Heart right ventricle (tissue), 16 donors: Measurements from ENCODE around the gene DGKH. TPM values are rescaled to one million over a fixed set of nuclear protein-coding genes. Genes with fewer than 3 reads are reported as not detected.

ENCODE experiments used
- ATAC-seq, 8 donors: fragments of 200-7000 bp; cut with Tn5 transposase; one replicate each; pipeline ENCODE4 v1.9.1; 2020; ENCODE audit warnings: mild to moderate bottlenecking in 8 of 8, moderate library complexity in 8 of 8, moderate number of reproducible peaks in 1 of 8
- DNase-seq, 2 donors: peaks; one replicate each; pipeline ENCODE4 v3.0.0-alpha.2; 2020
- H3K27ac ChIP-seq, 10 donors: fragments of 200-600 bp; sonication (generic) in 2 of 10; one replicate each; pipeline versions ENCODE4 v1.5.0 to v1.8.0; 2020 to 2022; ENCODE audit warnings: mild to moderate bottlenecking in 3 of 10
- H3K27me3 ChIP-seq, 7 donors: fragments of 200-600 bp; one replicate each; pipeline ENCODE4 v1.8.0; 2021 to 2022; ENCODE audit warnings: mild to moderate bottlenecking in 2 of 7
- H3K36me3 ChIP-seq, 9 donors: fragments of 200-600 bp; sonication (generic) in 1 of 9; one replicate each; pipeline versions ENCODE4 v1.5.0 to v1.8.0; 2020 to 2022; ENCODE audit warnings: mild to moderate bottlenecking in 2 of 9
- H3K4me1 ChIP-seq, 9 donors: fragments of 200-600 bp; sonication (generic) in 1 of 9; one replicate each; pipeline versions ENCODE4 v1.5.0 to v1.8.0; 2020 to 2022; ENCODE audit warnings: mild to moderate bottlenecking in 4 of 9
- H3K4me3 ChIP-seq, 10 donors: fragments of 200-600 bp; sonication (generic) in 2 of 10; one replicate each; pipeline versions ENCODE4 v1.5.0 to v1.8.0; 2020 to 2022; ENCODE audit warnings: mild to moderate bottlenecking in 7 of 10, moderate library complexity in 2 of 10
- H3K9me3 ChIP-seq, 11 donors: fragments of 200-600 bp in 10 of 11; sonication (generic) in 2 of 11; one replicate each; pipeline versions ENCODE4 v1.5.0 to v1.8.0; 2013 to 2022; ENCODE audit warnings: mild to moderate bottlenecking in 2 of 11, control low read depth in 1 of 11, moderate library complexity in 1 of 11
- CTCF ChIP-seq, 9 donors: fragments of 200-600 bp; sonication (generic) in 2 of 9; IDR thresholded peaks; one replicate each; pipeline versions ENCODE4 v1.5.0 to v1.8.0; 2021 to 2022; ENCODE audit warnings: antibody characterized with exemption in 9 of 9, mild to moderate bottlenecking in 5 of 9, moderate library complexity in 1 of 9
- WGBS, 2 donors: extraction: QIAGEN DNeasy Blood & Tissue Kit; methylation state at CpG; one replicate each; pipeline ENCODE4 v1.1.7; 2013; ENCODE audit warnings: inconsistent platforms in 1 of 2; 5-methylcytosine and 5-hydroxymethylcytosine counted together
- intact Hi-C, 10 donors: fragments of 100-400 bp; cut with DNase I; formaldehyde crosslinking; loops; one replicate each; pipeline versions ENCODE4 v1.11.1 to v1.14.2; 2022
- polyA plus RNA-seq, 2 donors: library from polyadenylated mRNA; stranded (reverse); fragments of 200-250 nt; gene quantifications; one replicate each; pipeline ENCODE4 v1.2.3, GENCODE V29; 2013
- total RNA-seq, 10 donors: library from RNA; stranded (reverse); fragmentation: NEBNext Ultra II Directional in 3 of 10; extraction: Animal tissue kit (Norgen Biotek cat#: 25700) in 3 of 10; gene quantifications; one replicate each; pipeline versions ENCODE4 v1.2.1 to v1.2.4, GENCODE V29; 2021 to 2023
- donor health status: Arrhythmogenic right ventricular cardiomyopathy.
- donor health status: ischemic (EF 13 %, LVEDD 7.1; RV severe dilation, severe dysfunction).
- donor health status: healthy with polysubstance abuse.
- donor health status: DM: no; HTN: yes; CAD: no.
- donor health status: DM: no; HTN: no; CAD: no.
- donor health status: ischemic (EF 25% LVEDD 6.9; RV normal size, moderate dysfunction).
- donor health status: ischemic (EF 25% LVEDD 5.7; RV mildly dilated, moderate dysfunction).
- donor health status: healthy.
- donor health status: DM: yes; HTN: yes; CAD: no.
- donor health status: Ischemic cardiomyopathy.
- donor health status: ischemic (EF 35%, LVEDD 5.7; RV mildly dilated, moderate dysfunction).
- donor health status: nonischemic (EF 11% LVEDD 7.7; RV severe dilation, severe dysfunction).
- donor health status: DM: yes; HTN: yes; CAD: no.
- donor health status: PGD.
- donor health status: ischemic (EF 29% LVEDD 5.4; RV normal size, mild dysfunction).
- donor health status: nonischemic (EF 23%, LVEDD 6.1; RV moderate dilation, normal function).

DGKH gene
- total and polyA plus RNA-seq, 12 donors: 1.2 to 11.0 (median 7.2) TPM

- Histone ChIP-seq H3K4me3 (no peak overlapping the region), H3K27me3 (no peaks in the 10 kb centered on the region), H3K4me1 (peaks cover 0 to 33% (median 23%) of the 10 kb centered on the region in 9 donors), H3K27ac (peak overlapping the region in 1 of 10 donors; percentile 10), H3K9me3 (peaks cover 0 to 12% (median 0%) of the 10 kb centered on the region in 11 donors), H3K36me3 (no peaks in the 10 kb centered on the region)
- 51 to 68% methylated on average over 3 of the region's 3 CpGs for WGBS, 2 donors
- TF ChIP-seq CTCF (IDR thresholded peaks at IDR 0.05): no peak
- intact Hi-C loops: loop anchor here in 3 of 10 donors (10.0 kb wide), 2 partner anchors 57 to 197 kb away; partner anchors contain the start of gene DGKH (in 1 of the 3)
- DNase-seq (peak in 1 of 2 donors; percentile 24), ATAC-seq (peak; percentile 34 to 69 (median 58))
Observed at GRCh38 chr13:42101821-42102585, 53.6 kb downstream of the DGKH start.

DNA sequence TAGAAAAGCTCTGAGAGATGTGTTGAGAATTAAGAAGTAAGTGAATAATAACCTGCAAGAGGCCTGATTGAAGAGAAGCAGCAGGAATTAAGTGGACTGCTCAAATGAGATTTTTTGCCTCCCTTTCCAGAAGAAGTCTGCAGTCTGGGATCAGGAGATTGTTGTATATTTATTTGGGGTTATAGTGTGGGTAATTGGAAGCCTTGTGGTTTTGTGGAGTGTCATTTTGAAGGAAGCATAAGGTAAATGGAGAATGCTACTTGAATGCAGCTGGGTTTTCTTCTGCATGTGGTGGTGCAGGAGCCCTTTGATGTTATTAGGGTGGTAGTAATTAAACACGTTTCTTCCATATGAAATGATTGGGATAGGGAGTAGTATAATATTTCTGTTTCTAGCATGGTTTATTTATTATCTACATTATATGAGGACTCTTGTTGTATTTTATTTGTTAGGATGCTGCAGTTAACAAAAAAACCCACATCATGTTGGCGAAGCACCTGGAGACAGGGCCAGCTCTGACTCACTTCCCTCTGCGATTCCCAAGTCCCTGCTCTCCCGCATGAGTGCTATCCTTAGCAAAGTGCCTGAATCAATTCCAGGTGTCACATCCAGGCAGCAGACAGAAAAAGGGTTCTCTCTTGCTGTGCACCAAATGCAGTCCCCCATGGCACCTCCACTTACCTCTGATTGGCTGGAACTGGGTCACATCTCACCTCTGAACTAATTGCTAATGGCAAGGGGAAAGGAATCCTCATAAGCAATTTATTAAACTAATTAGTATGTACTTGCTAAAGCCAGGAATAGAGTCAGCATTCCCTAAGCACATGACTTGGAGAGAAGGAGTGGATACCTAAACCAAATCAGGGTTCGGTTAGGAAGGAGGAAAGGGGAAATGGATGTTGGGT is 54.8 kb downstream of the DGKH start:
- WGBS, 2 donors: 78 to 81% methylated on average over 5 of the region's 5 CpGs
- intact Hi-C loops: loop anchor here in 3 of 10 donors (10.0 kb wide), 2 partner anchors 58 to 198 kb away; partner anchors contain the start of gene DGKH (in 1 of the 3)
- H3K27ac ChIP-seq: no peak overlapping the region

DNA sequence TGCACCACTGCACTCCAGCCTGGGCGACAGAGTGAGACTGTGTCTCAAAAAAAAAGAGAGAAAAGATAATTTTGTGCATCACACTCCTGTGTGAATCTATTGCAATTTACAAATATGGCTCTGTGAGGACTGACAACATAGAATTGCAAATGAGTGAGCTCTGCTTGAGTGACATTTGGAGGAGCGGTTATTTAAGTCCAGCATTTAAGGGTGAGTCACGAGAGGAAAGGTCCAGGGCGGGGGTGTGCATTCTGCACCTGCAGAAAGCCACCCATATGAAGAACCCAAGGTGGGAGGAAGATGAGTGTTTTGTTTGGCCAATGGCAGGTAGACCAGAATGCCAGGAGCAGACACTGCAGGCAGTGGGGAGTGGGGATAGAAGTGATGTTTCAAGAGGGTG is 58.5 kb downstream of the DGKH start:
- Histone ChIP-seq H3K4me1 (peaks cover 0 to 31% (median 23%) of the 10 kb centered on the region in 9 donors), H3K27me3 (no peaks in the 10 kb centered on the region), H3K4me3 (no peak overlapping the region), H3K36me3 (no peaks in the 10 kb centered on the region), H3K27ac (no peak overlapping the region), H3K9me3 (peaks cover 0 to 12% (median 0%) of the 10 kb centered on the region in 11 donors)
- intact Hi-C loops: loop anchor here in 6 of 10 donors (5.0 to 10.0 kb wide), 5 partner anchors 62 to 440 kb away; partner anchors contain the start of gene DGKH (in 1 of the 6)
- ATAC-seq: no peak
- no peak for DNase-seq
- 95 to 96% methylated on average over 4 of the region's 4 CpGs for WGBS, 2 donors
- TF ChIP-seq CTCF (IDR thresholded peaks at IDR 0.05): no peak

More for the DNA sequence above, 54.8 kb downstream of the DGKH start:
- TF ChIP-seq CTCF (IDR thresholded peaks at IDR 0.05): no peak
- Histone ChIP-seq H3K4me1 (peaks cover 0 to 34% (median 18%) of the 10 kb centered on the region in 9 donors), H3K27me3 (no peaks in the 10 kb centered on the region), H3K9me3 (peaks cover 0 to 12% (median 0%) of the 10 kb centered on the region in 11 donors), H3K36me3 (no peaks in the 10 kb centered on the region), H3K4me3 (no peak overlapping the region)
- DNase-seq: no peak
- ATAC-seq: no peak

GRCh38 chr13:42107421-42107820 is 59.0 kb downstream of the DGKH start:
- Histone ChIP-seq H3K36me3 (no peaks in the 10 kb centered on the region), H3K27ac (no peak overlapping the region), H3K4me3 (no peak overlapping the region), H3K9me3 (peaks cover 0 to 12% (median 0%) of the 10 kb centered on the region in 11 donors), H3K4me1 (peaks cover 0 to 27% (median 18%) of the 10 kb centered on the region in 9 donors), H3K27me3 (no peaks in the 10 kb centered on the region)
- intact Hi-C loops: loop anchor here in 6 of 10 donors (5.0 to 10.0 kb wide), 5 partner anchors 63 to 440 kb away; partner anchors contain the start of gene DGKH (in 1 of the 6)
- peak in 1 of 8 donors; percentile 25 for ATAC-seq
- 68 to 73% methylated on average over 5 of the region's 5 CpGs for WGBS, 2 donors
- no peak for DNase-seq
- TF ChIP-seq CTCF (IDR thresholded peaks at IDR 0.05): no peak
